Fibroblast of lung (primary cell): Measurements from ENCODE around the gene OXLD1.

Experiments
- CTCF ChIP-seq, 2 donors: IDR thresholded peaks in 1 of 2; conservative IDR thresholded peaks in 1 of 2; 1 replicate in 1 of 2; 2 replicates in 1 of 2; pipeline ENCODE4 v1.5.1; 2011 to 2012; ENCODE audit warnings: low read length in 2 of 2, control low read depth in 1 of 2, inconsistent platforms in 1 of 2, low read depth in 1 of 2, mild to moderate bottlenecking in 1 of 2
- EZH2 ChIP-seq: IDR thresholded peaks from 2 replicates; pipeline ENCODE4 v1.5.1; 2012; ENCODE audit warnings: low read length, control low read depth, mild to moderate bottlenecking; ENCODE audit errors: missing control alignments

- TF ChIP-seq CTCF (conservative IDR thresholded peaks at IDR 0.05 in 1 of 2, IDR thresholded peaks at IDR 0.05 in 1 of 2; ENCODE audit: low read depth in 1 of 2, low read length in 2 of 2) (no peak), EZH2 (no peak)
Measured at GRCh38 chr17:81660441-81660840, 6.0 kb downstream of the OXLD1 start.
